Muscle layer of colon (tissue), 2 donors: Measurements from ENCODE around the gene PPDPF.
"Not testable (repeated sequence)": the region's sequence is repeated elsewhere in the genome, so short reads cannot be mapped to it uniquely, and the experiment has no call there.

ENCODE experiments used
- H3K27ac ChIP-seq: one replicate; pipeline ENCODE4 v1.7.0; 2013; ENCODE audit warnings: low read depth, mild to moderate bottlenecking, low read length, moderate library complexity
- H3K27me3 ChIP-seq, 2 donors: one replicate each; pipeline ENCODE4 v1.7.0; 2013; ENCODE audit warnings: low read length in 2 of 2, mild to moderate bottlenecking in 2 of 2; ENCODE audit not compliant: insufficient read depth in 2 of 2, control insufficient read depth in 1 of 2
- H3K36me3 ChIP-seq: one replicate; pipeline ENCODE4 v1.7.0; 2013; ENCODE audit warnings: mild to moderate bottlenecking, low read length; ENCODE audit not compliant: insufficient read depth
- H3K4me1 ChIP-seq: one replicate; pipeline ENCODE4 v1.7.0; 2013; ENCODE audit warnings: mild to moderate bottlenecking, low read length; ENCODE audit not compliant: insufficient read depth
- H3K4me3 ChIP-seq, 2 donors: one replicate each; pipeline ENCODE4 v1.7.0; 2013; ENCODE audit warnings: low read length in 2 of 2, low read depth in 1 of 2, mild to moderate bottlenecking in 1 of 2, moderate library complexity in 1 of 2
- H3K9ac ChIP-seq: one replicate; pipeline ENCODE4 v1.7.0; 2013; ENCODE audit warnings: low read length
- H3K9me3 ChIP-seq: one replicate; pipeline ENCODE4 v1.7.0; 2013; ENCODE audit warnings: mild to moderate bottlenecking, low read length
- donor health status: abdominal sarcoma.
- donor health status: Adenocarcinoma of cecum.

The PPDPF gene

GRCh38 chr20:63567136-63567385 lies 46.5 kb downstream of the PPDPF start:
- no peaks in the 10 kb centered on the region for H3K9me3 ChIP-seq
- H3K4me1 ChIP-seq, result no peaks in the 10 kb centered on the region
- no peak overlapping the region for H3K27ac ChIP-seq
- no peaks in the 10 kb centered on the region for H3K27me3 ChIP-seq
- H3K4me3 ChIP-seq, result no peak overlapping the region
- no peaks in the 10 kb centered on the region for H3K36me3 ChIP-seq
- no peak overlapping the region for H3K9ac ChIP-seq

- no peaks in the 10 kb centered on the region for H3K36me3 ChIP-seq
- H3K27ac ChIP-seq, result no peak overlapping the region
- H3K4me3 ChIP-seq, result no peak overlapping the region
- H3K9me3 ChIP-seq, result no peaks in the 10 kb centered on the region
- H3K4me1 ChIP-seq, result no peaks in the 10 kb centered on the region
- H3K27me3 ChIP-seq, result no peaks in the 10 kb centered on the region
- no peak overlapping the region for H3K9ac ChIP-seq
Measured at GRCh38 chr20:63567386-63568169, 47.0 kb downstream of the PPDPF start.

GRCh38 chr20:63568170-63568981 lies 47.8 kb downstream of the PPDPF start:
- Histone ChIP-seq H3K9ac (no peak overlapping the region), H3K36me3 (no peaks in the 10 kb centered on the region), H3K4me3 (no peak overlapping the region), H3K27me3 (no peaks in the 10 kb centered on the region), H3K27ac (no peak overlapping the region), H3K4me1 (peaks cover 6% of the 10 kb centered on the region), H3K9me3 (no peaks in the 10 kb centered on the region)

GRCh38 chr20:63568986-63569949 lies 48.7 kb downstream of the PPDPF start:
- Histone ChIP-seq H3K9me3 (no peaks in the 10 kb centered on the region), H3K4me1 (peaks cover 9% of the 10 kb centered on the region), H3K27ac (no peak overlapping the region), H3K9ac (no peak overlapping the region), H3K27me3 (no peaks in the 10 kb centered on the region), H3K36me3 (no peaks in the 10 kb centered on the region), H3K4me3 (no peak overlapping the region)

- H3K9ac ChIP-seq, result no peak overlapping the region
- H3K4me1 ChIP-seq, result peaks cover 9% of the 10 kb centered on the region
- no peaks in the 10 kb centered on the region for H3K9me3 ChIP-seq
- no peak overlapping the region for H3K27ac ChIP-seq
- H3K36me3 ChIP-seq, result no peaks in the 10 kb centered on the region
- no peaks in the 10 kb centered on the region for H3K27me3 ChIP-seq
- no peak overlapping the region for H3K4me3 ChIP-seq
Measured at GRCh38 chr20:63570281-63571086, 49.9 kb downstream of the PPDPF start.

- H3K9me3 ChIP-seq, H3K27me3 ChIP-seq, H3K9ac ChIP-seq, H3K4me1 ChIP-seq, H3K4me3 ChIP-seq, H3K36me3 ChIP-seq, H3K27ac ChIP-seq: not testable (repeated sequence)
Measured at GRCh38 chr20:63571087-63571478, 50.5 kb downstream of the PPDPF start.
